Spleen (tissue), 11 donors: ENCODE measurements around the gene PDE5A. TPM values are rescaled to one million over a fixed set of nuclear protein-coding genes. Genes with fewer than 3 reads are reported as not detected.

Experiments
- DNase-seq: peaks from one replicate; pipeline ENCODE4 v3.0.0-alpha.2; 2020
- H3K27ac ChIP-seq, 8 donors: fragments of 200-600 bp; sonication (generic) in 7 of 8; 1 replicate in 4 of 8; 2 replicates in 4 of 8; pipeline versions ENCODE4 v1.5.0 to v1.8.0; 2016 to 2021; ENCODE audit warnings: inconsistent platforms in 4 of 8, mild to moderate bottlenecking in 4 of 8, moderate library complexity in 1 of 8
- H3K27me3 ChIP-seq, 7 donors: fragments of 200-600 bp; sonication (generic) in 6 of 7; replicated peaks in 1 of 7; 1 replicate in 4 of 7; 2 replicates in 3 of 7; pipeline versions ENCODE4 v1.5.0 to v1.8.0; 2016 to 2021; ENCODE audit warnings: inconsistent platforms in 3 of 7, mild to moderate bottlenecking in 1 of 7
- H3K36me3 ChIP-seq, 6 donors: fragments of 200-600 bp; sonication (generic) in 5 of 6; 1 replicate in 4 of 6; 2 replicates in 2 of 6; pipeline versions ENCODE4 v1.5.0 to v1.8.0; 2016 to 2021; ENCODE audit warnings: inconsistent platforms in 2 of 6
- H3K4me1 ChIP-seq, 6 donors: fragments of 200-600 bp; sonication (generic) in 5 of 6; 1 replicate in 3 of 6; 2 replicates in 3 of 6; pipeline versions ENCODE4 v1.5.0 to v1.8.0; 2016 to 2021; ENCODE audit warnings: inconsistent platforms in 3 of 6
- H3K4me3 ChIP-seq, 8 donors: fragments of 200-600 bp; sonication (generic) in 7 of 8; 1 replicate in 4 of 8; 2 replicates in 4 of 8; pipeline versions ENCODE4 v1.5.0 to v1.8.0; 2016 to 2021; ENCODE audit warnings: inconsistent platforms in 4 of 8, mild to moderate bottlenecking in 4 of 8, moderate library complexity in 2 of 8
- H3K9me3 ChIP-seq, 8 donors: fragments of 200-600 bp; sonication (generic) in 7 of 8; 1 replicate in 4 of 8; 2 replicates in 4 of 8; pipeline versions ENCODE4 v1.5.0 to v1.8.0; 2016 to 2021; ENCODE audit warnings: inconsistent platforms in 4 of 8
- POLR2A ChIP-seq, 3 donors: fragments of 450-650 bp; IDR thresholded peaks; one replicate each; pipeline ENCODE4 v1.5.1; 2017; ENCODE audit warnings: antibody characterized with exemption in 3 of 3, mild to moderate bottlenecking in 1 of 3
- POLR2AphosphoS5 ChIP-seq, 3 donors: sonication (generic); formaldehyde crosslinking; IDR thresholded peaks; one replicate each; pipeline ENCODE4 v1.5.1; 2017; ENCODE audit warnings: antibody characterized with exemption in 3 of 3
- WGBS, 5 donors: extraction: QIAGEN DNeasy Blood & Tissue Kit in 3 of 5; methylation state at CpG; one replicate each; pipeline versions ENCODE4 v1.1.5 to v1.1.7; 2013 to 2018; 5-methylcytosine and 5-hydroxymethylcytosine counted together
- intact Hi-C: fragments of 100-400 bp; cut with DNase I; formaldehyde crosslinking; loops from one replicate; pipeline ENCODE4 v1.15.0; 2023; ENCODE audit warnings: low total_unique reads
- polyA plus RNA-seq, 3 donors: library from polyadenylated mRNA; stranded (reverse); fragments of 200-250 nt; gene quantifications; one replicate each; pipeline ENCODE4 v1.2.1, GENCODE V29; 2013
- total RNA-seq, 7 donors: library from RNA; depleted of rRNA in 3 of 7; stranded (reverse); fragments of >200 nt in 3 of 7; fragmentation: NEBNext Ultra II Directional in 4 of 7; extraction: Animal tissue kit (Norgen Biotek cat#: 25700) in 4 of 7; gene quantifications; one replicate each; pipeline versions ENCODE4 v1.1.0 to v1.2.1, GENCODE V29; 2016 to 2021
- TF ChIP-seq, protein P1 (sequence below), 11 experiments: fragments of 200-600 bp in 7 of 11; fragments of 450-650 bp in 4 of 11; sonication (generic) in 4 of 11; IDR thresholded peaks in 8 of 11; conservative IDR thresholded peaks in 3 of 11; 1 replicate in 7 of 11; 2 replicates in 4 of 11; pipeline versions ENCODE4 v1.4.0 to v1.8.0; 2016 to 2021; ENCODE audit warnings: antibody characterized with exemption in 11 of 11, inconsistent platforms in 4 of 11, mild to moderate bottlenecking in 1 of 11
- donor health status: healthy with polysubstance abuse.
- donor health status: DM: no; HTN: no; CAD: no; lungs with moderate emphysema.
- donor health status: DM: no; HTN: no; CAD: no.
- donor health status: Bipolar disorder and iron deficiency.
- donor health status: healthy.
- donor health status: DM: no; HTN: no; CAD: no.
- donor health status: DM: yes; HTN: yes; CAD: no.

Gene PDE5A
- total and polyA plus RNA-seq, 10 donors, result 0.91 to 15.1 (median 9.5) TPM

- TF ChIP-seq POLR2AphosphoS5 (IDR thresholded peaks at IDR 0.05) (no peak), POLR2A (IDR thresholded peaks at IDR 0.05) (no peak)
- TF ChIP-seq, protein P1, sequence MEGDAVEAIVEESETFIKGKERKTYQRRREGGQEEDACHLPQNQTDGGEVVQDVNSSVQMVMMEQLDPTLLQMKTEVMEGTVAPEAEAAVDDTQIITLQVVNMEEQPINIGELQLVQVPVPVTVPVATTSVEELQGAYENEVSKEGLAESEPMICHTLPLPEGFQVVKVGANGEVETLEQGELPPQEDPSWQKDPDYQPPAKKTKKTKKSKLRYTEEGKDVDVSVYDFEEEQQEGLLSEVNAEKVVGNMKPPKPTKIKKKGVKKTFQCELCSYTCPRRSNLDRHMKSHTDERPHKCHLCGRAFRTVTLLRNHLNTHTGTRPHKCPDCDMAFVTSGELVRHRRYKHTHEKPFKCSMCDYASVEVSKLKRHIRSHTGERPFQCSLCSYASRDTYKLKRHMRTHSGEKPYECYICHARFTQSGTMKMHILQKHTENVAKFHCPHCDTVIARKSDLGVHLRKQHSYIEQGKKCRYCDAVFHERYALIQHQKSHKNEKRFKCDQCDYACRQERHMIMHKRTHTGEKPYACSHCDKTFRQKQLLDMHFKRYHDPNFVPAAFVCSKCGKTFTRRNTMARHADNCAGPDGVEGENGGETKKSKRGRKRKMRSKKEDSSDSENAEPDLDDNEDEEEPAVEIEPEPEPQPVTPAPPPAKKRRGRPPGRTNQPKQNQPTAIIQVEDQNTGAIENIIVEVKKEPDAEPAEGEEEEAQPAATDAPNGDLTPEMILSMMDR (IDR thresholded peaks at IDR 0.05 in 8 of 11, conservative IDR thresholded peaks at IDR 0.05 in 3 of 11), result no peak
- Histone ChIP-seq H3K4me3 (no peak overlapping the region), H3K27ac (no peak overlapping the region), H3K27me3 (no peaks in the 10 kb centered on the region), H3K4me1 (no peaks in the 10 kb centered on the region), H3K9me3 (peaks cover 0 to 5% (median 3%) of the 10 kb centered on the region in 8 donors), H3K36me3 (peaks cover 0 to 3% (median 0%) of the 10 kb centered on the region in 6 donors)
- DNase-seq, result no peak
- intact Hi-C loops, result no loop called here
- 70 to 88% (median 79%) methylated on average over 5 of the region's 5 CpGs for WGBS, 5 donors
Observed at GRCh38 chr4:119593698-119594097, 34.9 kb downstream of the PDE5A start.

GRCh38 chr4:119592830-119593229 lies 35.8 kb downstream of the PDE5A start:
- intact Hi-C loops, result no loop called here
- Histone ChIP-seq H3K9me3 (no peaks in the 10 kb centered on the region), H3K27ac (no peak overlapping the region), H3K27me3 (no peaks in the 10 kb centered on the region), H3K36me3 (no peaks in the 10 kb centered on the region), H3K4me1 (no peaks in the 10 kb centered on the region), H3K4me3 (no peak overlapping the region)
- no peak for TF ChIP-seq POLR2AphosphoS5 (IDR thresholded peaks at IDR 0.05)
- TF ChIP-seq POLR2A (IDR thresholded peaks at IDR 0.05), result no peak
- TF ChIP-seq, protein P1 (IDR thresholded peaks at IDR 0.05 in 8 of 11, conservative IDR thresholded peaks at IDR 0.05 in 3 of 11), result no peak
- DNase-seq, result no peak
- WGBS, 5 donors, result 60 to 88% (median 76%) methylated on average over 1 of the region's 1 CpG

DNA sequence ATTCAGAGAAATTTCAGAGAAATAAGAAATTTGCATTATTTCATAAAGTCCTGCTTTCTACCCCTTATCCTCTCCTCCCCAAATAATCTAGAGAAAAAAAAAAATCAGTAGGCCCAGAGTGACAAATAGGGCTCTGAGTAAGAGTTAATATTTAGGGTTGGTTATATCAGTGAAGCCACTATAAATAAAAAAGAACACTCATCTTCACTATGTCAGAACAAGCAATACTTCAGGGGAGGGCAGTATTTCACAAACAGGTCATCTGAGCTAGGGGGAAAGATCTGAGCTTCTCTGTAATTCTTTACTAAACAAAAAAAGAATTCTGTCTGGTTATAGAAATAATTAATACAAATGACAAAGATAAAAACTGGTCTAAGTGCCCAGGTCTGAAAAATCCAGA lies 39.4 kb downstream of the PDE5A start:
- no peaks in the 10 kb centered on the region for H3K9me3 ChIP-seq
- H3K4me3 ChIP-seq, result no peak overlapping the region
- H3K4me1 ChIP-seq, result no peaks in the 10 kb centered on the region
- DNase-seq, result no peak
- TF ChIP-seq, protein P1 (IDR thresholded peaks at IDR 0.05 in 8 of 11, conservative IDR thresholded peaks at IDR 0.05 in 3 of 11), result no peak
- TF ChIP-seq POLR2A (IDR thresholded peaks at IDR 0.05) (no peak), POLR2AphosphoS5 (IDR thresholded peaks at IDR 0.05) (no peak)
- H3K27ac ChIP-seq, result no peak overlapping the region
- intact Hi-C loops, result no loop called here
- no peaks in the 10 kb centered on the region for H3K36me3 ChIP-seq
- no peaks in the 10 kb centered on the region for H3K27me3 ChIP-seq

GRCh38 chr4:119587796-119588195 lies 40.8 kb downstream of the PDE5A start:
- no peak for DNase-seq
- Histone ChIP-seq H3K27me3 (no peaks in the 10 kb centered on the region), H3K4me1 (no peaks in the 10 kb centered on the region), H3K36me3 (no peaks in the 10 kb centered on the region), H3K9me3 (no peaks in the 10 kb centered on the region), H3K27ac (no peak overlapping the region), H3K4me3 (no peak overlapping the region)
- intact Hi-C loops, result no loop called here
- 79 to 94% (median 85%) methylated on average over 3 of the region's 3 CpGs for WGBS, 5 donors
- TF ChIP-seq, protein P1 (IDR thresholded peaks at IDR 0.05 in 8 of 11, conservative IDR thresholded peaks at IDR 0.05 in 3 of 11), result no peak
- TF ChIP-seq POLR2A (IDR thresholded peaks at IDR 0.05) (no peak), POLR2AphosphoS5 (IDR thresholded peaks at IDR 0.05) (no peak)
